ENCODE results near the gene CTNNA1. TPM values are rescaled to one million over a fixed set of nuclear protein-coding genes. Genes with fewer than 3 reads are reported as not detected.

The CTNNA1 gene
- polyA plus RNA-seq, 1 of the 3 experiments (the other 2 are of a cell fraction), result 130 TPM

GRCh38 chr5:138841531-138841930, 88.3 kb downstream of the CTNNA1 start:
- no peak for DNase-seq
- H3K27me3 ChIP-seq (ENCODE audit: insufficient read depth), result no peaks in the 10 kb centered on the region
- peaks cover 96% of the 10 kb centered on the region for H3K79me2 ChIP-seq (ENCODE audit: insufficient read depth)
- peaks cover 15% of the 10 kb centered on the region for H3F3A ChIP-seq (replicated peaks; ENCODE audit: insufficient read depth)
- no peak for TF ChIP-seq EZH2phosphoT487 (IDR thresholded peaks at IDR 0.05; ENCODE audit: borderline replicate concordance, low read depth)
- TF ChIP-seq SMC3 (IDR thresholded peaks at IDR 0.05; ENCODE audit: low read depth, low read length), result no peak
- no peak for TF ChIP-seq IRF3 (IDR thresholded peaks at IDR 0.05; ENCODE audit: low read depth, low read length)
- no peak for TF ChIP-seq ELF1 (IDR thresholded peaks at IDR 0.05)
- TF ChIP-seq TCF12 (IDR thresholded peaks at IDR 0.05), result no peak
- no peak for TF ChIP-seq GABPA (IDR thresholded peaks at IDR 0.05; ENCODE audit: low read depth)
- TF ChIP-seq RCOR1 (IDR thresholded peaks at IDR 0.05; ENCODE audit: low read length), result no peak
- no peak for TF ChIP-seq CTCF (IDR thresholded peaks at IDR 0.05)
- TF ChIP-seq GATA2 (CRISPR knock-in tag; IDR thresholded peaks at IDR 0.05), result no peak
- no peak for TF ChIP-seq JUND (IDR thresholded peaks at IDR 0.05)
- no peak for TF ChIP-seq NFIC (IDR thresholded peaks at IDR 0.05; ENCODE audit: borderline replicate concordance)
- TF ChIP-seq SIN3A (IDR thresholded peaks at IDR 0.05; ENCODE audit: borderline replicate concordance, low read depth, low read length), result no peak
- no peak for TF ChIP-seq FOXJ3 (CRISPR knock-in tag; IDR thresholded peaks at IDR 0.05)
- TF ChIP-seq RFX5 (IDR thresholded peaks at IDR 0.05; ENCODE audit: low read length), result no peak
- no peak for TF ChIP-seq POLR2AphosphoS5 (IDR thresholded peaks at IDR 0.05; ENCODE audit: low read depth, low read length)
- no peak overlapping the region for H2AFZ ChIP-seq (ENCODE audit: low read depth)
- no peak overlapping the region for H3K9ac ChIP-seq
- no peak overlapping the region for H3K4me3 ChIP-seq (ENCODE audit: low read depth in 2 of 2, low read length in 1 of 2)
- peaks cover 6 to 23% of the 10 kb centered on the region in 2 experiments; a peak in 3 of 4 replicates for H3K4me1 ChIP-seq (ENCODE audit: control insufficient read depth in 1 of 2, insufficient read depth in 2 of 2, low read depth in 1 of 2, low read length in 1 of 2)
- H3K36me3 ChIP-seq (replicated peaks in 1 of 2; ENCODE audit: control insufficient read depth in 1 of 2, insufficient read depth in 2 of 2, low read length in 1 of 2), result peaks cover 0 to 29% of the 10 kb centered on the region in 2 experiments
- ChIA-PET CTCF (interaction anchor here (1.0 kb wide), 1 partner anchor 15 kb away, joined by 3 read pairs; no protein-coding TSS in a partner anchor), POLR2A (no interaction called here)
- no peak overlapping the region for H3K4me2 ChIP-seq
- no peaks in the 10 kb centered on the region for H3K9me3 ChIP-seq
- H3K9me2 ChIP-seq, result no peaks in the 10 kb centered on the region
- peaks cover 78% of the 10 kb centered on the region for H4K20me1 ChIP-seq (ENCODE audit: insufficient read depth)
- 94% methylated on average over 2 of the region's 2 CpGs for WGBS (ENCODE audit: low lambda C conversion rate)
- H3K27ac ChIP-seq (ENCODE audit: low read depth in 2 of 2, low read length in 1 of 2), result no peak overlapping the region

- ChIA-PET POLR2A (no interaction called here), CTCF (no interaction called here)
- no peak overlapping the region for H3K4me3 ChIP-seq (ENCODE audit: low read depth in 2 of 2, low read length in 1 of 2)
- H3K79me2 ChIP-seq (ENCODE audit: insufficient read depth), result peaks cover 97% of the 10 kb centered on the region
- peaks cover 81% of the 10 kb centered on the region for H4K20me1 ChIP-seq (ENCODE audit: insufficient read depth)
- peak overlapping the region in 1 of 2 experiments; percentile 13; a peak in 1 of 4 replicates for H3K27ac ChIP-seq (ENCODE audit: low read depth in 2 of 2, low read length in 1 of 2)
- DNase-seq, result no peak
- no peak overlapping the region for H3K9ac ChIP-seq
- H3K36me3 ChIP-seq (replicated peaks in 1 of 2; ENCODE audit: control insufficient read depth in 1 of 2, insufficient read depth in 2 of 2, low read length in 1 of 2), result peaks cover 0 to 30% of the 10 kb centered on the region in 2 experiments
- peaks cover 6 to 23% of the 10 kb centered on the region in 2 experiments; a peak in 3 of 4 replicates for H3K4me1 ChIP-seq (ENCODE audit: control insufficient read depth in 1 of 2, insufficient read depth in 2 of 2, low read depth in 1 of 2, low read length in 1 of 2)
- peaks cover 22% of the 10 kb centered on the region for H3F3A ChIP-seq (replicated peaks; ENCODE audit: insufficient read depth)
- H3K9me3 ChIP-seq, result no peaks in the 10 kb centered on the region
- H3K9me2 ChIP-seq, result no peaks in the 10 kb centered on the region
- H3K27me3 ChIP-seq (ENCODE audit: insufficient read depth), result no peaks in the 10 kb centered on the region
- WGBS (ENCODE audit: low lambda C conversion rate), result 100% methylated on average over 2 of the region's 2 CpGs
- H3K4me2 ChIP-seq, result no peak overlapping the region
- no peak overlapping the region for H2AFZ ChIP-seq (ENCODE audit: low read depth)
- no peak for TF ChIP-seq MEF2A (IDR thresholded peaks at IDR 0.05; ENCODE audit: borderline replicate concordance, low read depth)
- TF ChIP-seq REST (IDR thresholded peaks at IDR 0.05; ENCODE audit: low read depth, low read length), result no peak
- no peak for TF ChIP-seq SMC3 (IDR thresholded peaks at IDR 0.05; ENCODE audit: low read depth, low read length)
- TF ChIP-seq RAD21 (IDR thresholded peaks at IDR 0.05; ENCODE audit: low read length), result no peak
- TF ChIP-seq RFX5 (IDR thresholded peaks at IDR 0.05; ENCODE audit: low read length), result no peak
- no peak for TF ChIP-seq ELF1 (IDR thresholded peaks at IDR 0.05)
- no peak for TF ChIP-seq SIN3A (IDR thresholded peaks at IDR 0.05; ENCODE audit: borderline replicate concordance, low read depth, low read length)
- TF ChIP-seq TCF12 (IDR thresholded peaks at IDR 0.05), result no peak
- no peak for TF ChIP-seq MXI1 (IDR thresholded peaks at IDR 0.05; ENCODE audit: low read depth, low read length)
- TF ChIP-seq CHD2 (IDR thresholded peaks at IDR 0.05; ENCODE audit: low read length, partially characterized antibody), result no peak
Measured at GRCh38 chr5:138843316-138844124, 90.3 kb downstream of the CTNNA1 start.

Measured in SK-N-SH (cell line).